ENCODE measurements around the gene RNU6-8. TPM values are rescaled to one million over a fixed set of nuclear protein-coding genes. Genes with fewer than 3 reads are reported as not detected.

RNU6-8 gene
- total RNA-seq, 4 donors from 2014 or later, result not detected

DNA sequence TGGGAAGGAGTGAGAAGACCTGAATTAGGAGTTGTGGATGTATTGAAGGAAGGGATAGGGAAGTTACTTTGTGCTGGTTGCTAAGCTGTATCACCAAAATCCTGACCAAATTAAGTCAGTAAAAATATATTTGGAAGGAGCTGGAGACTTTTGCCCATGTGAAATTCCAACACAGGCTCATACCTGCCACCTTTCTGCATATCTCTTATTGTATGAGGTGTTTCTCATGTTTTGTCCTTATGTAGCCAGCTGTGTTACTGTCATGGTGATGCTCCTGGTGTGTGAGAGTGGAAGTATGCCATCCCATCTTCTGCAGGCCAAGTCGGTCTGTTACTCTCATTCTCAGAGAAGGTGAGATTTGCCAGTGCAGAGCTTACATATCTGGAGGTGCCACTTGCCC is 29.4 kb upstream of the RNU6-8 start:
- Histone ChIP-seq H3K9me3 (no peaks in the 10 kb centered on the region), H3K27ac (no peak overlapping the region), H3K27me3 (no peaks in the 10 kb centered on the region), H3K4me1 (no peaks in the 10 kb centered on the region), H3K4me3 (no peak overlapping the region), H3K36me3 (no peaks in the 10 kb centered on the region)
- no peak for TF ChIP-seq EP300 (IDR thresholded peaks at IDR 0.05; ENCODE audit: low read depth)
- no peak for TF ChIP-seq POLR2AphosphoS5 (IDR thresholded peaks at IDR 0.05)
- TF ChIP-seq POLR2A (IDR thresholded peaks at IDR 0.05), result no peak
- TF ChIP-seq CTCF (IDR thresholded peaks at IDR 0.05), result no peak
- in situ Hi-C loops (cut with MboI; ENCODE audit: low pct_ligation_motif_present in 1 of 4, low pct_unique_long_range_greater_than_20kb in 1 of 4, low sequenced_read_pairs in 3 of 4), result no loop called here
- intact Hi-C loops (cut with DNase I; ENCODE audit: low total_unique reads), result no loop called here
- no peak for DNase-seq
- 69% methylated on average over 1 of the region's 1 CpG; no CpG with 5 or more reads in 1 of the 2 donors for WGBS, 2 donors (ENCODE audit: low coverage in 1 of 2)

GRCh38 chr14:32230695-32231280 is 27.7 kb upstream of the RNU6-8 start:
- WGBS, 2 donors (ENCODE audit: low coverage in 1 of 2), result 68% methylated on average over 2 of the region's 2 CpGs; no CpG with 5 or more reads in 1 of the 2 donors
- peak overlapping the region in 3 of 4 donors; percentile 28 to 60 (median 31) for H3K27ac ChIP-seq

GRCh38 chr14:32230181-32230580 is 27.1 kb upstream of the RNU6-8 start:
- H3K27ac ChIP-seq, result peak overlapping the region in 3 of 4 donors; percentile 28 to 60 (median 31)
- intact Hi-C loops (cut with DNase I; ENCODE audit: low total_unique reads), result no loop called here

More at GRCh38 chr14:32230695-32231280, 27.7 kb upstream of the RNU6-8 start:
- no peaks in the 10 kb centered on the region for H3K27me3 ChIP-seq
- H3K9me3 ChIP-seq, result no peaks in the 10 kb centered on the region
- DNase-seq, result no peak
- intact Hi-C loops (cut with DNase I; ENCODE audit: low total_unique reads), result no loop called here
- no peak overlapping the region for H3K4me3 ChIP-seq
- TF ChIP-seq EP300 (IDR thresholded peaks at IDR 0.05; ENCODE audit: low read depth), result no peak
- no peak for TF ChIP-seq POLR2AphosphoS5 (IDR thresholded peaks at IDR 0.05)
- no peak for TF ChIP-seq POLR2A (IDR thresholded peaks at IDR 0.05)
- TF ChIP-seq CTCF (IDR thresholded peaks at IDR 0.05), result no peak
- no peaks in the 10 kb centered on the region for H3K4me1 ChIP-seq
- in situ Hi-C loops (cut with MboI; ENCODE audit: low pct_ligation_motif_present in 1 of 4, low pct_unique_long_range_greater_than_20kb in 1 of 4, low sequenced_read_pairs in 3 of 4), result no loop called here
- no peaks in the 10 kb centered on the region for H3K36me3 ChIP-seq

DNA sequence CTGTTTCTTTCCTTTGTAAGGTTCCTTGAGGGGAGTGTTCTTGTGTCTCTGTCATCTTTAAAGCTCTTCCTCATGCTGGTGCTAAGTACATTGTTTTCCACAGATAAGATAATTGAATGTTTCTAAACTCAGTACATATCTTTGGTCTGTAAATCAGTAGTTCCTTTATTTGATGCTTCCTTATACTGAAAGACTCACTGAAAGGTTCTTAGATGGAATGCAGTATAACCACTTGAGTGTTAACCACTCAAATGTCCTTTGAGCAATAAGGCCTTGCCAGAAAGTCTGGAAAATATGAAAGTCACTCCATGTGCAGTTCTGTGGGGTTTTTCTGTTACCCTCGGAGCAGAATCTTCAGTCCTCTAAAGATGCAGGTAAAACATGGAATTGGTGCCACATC is 23.0 kb upstream of the RNU6-8 start:
- intact Hi-C loops (cut with DNase I; ENCODE audit: low total_unique reads), result no loop called here
- in situ Hi-C loops (cut with MboI; ENCODE audit: low pct_ligation_motif_present in 1 of 4, low pct_unique_long_range_greater_than_20kb in 1 of 4, low sequenced_read_pairs in 3 of 4), result no loop called here
- TF ChIP-seq POLR2AphosphoS5 (IDR thresholded peaks at IDR 0.05) (no peak), POLR2A (IDR thresholded peaks at IDR 0.05) (no peak), CTCF (IDR thresholded peaks at IDR 0.05) (no peak), EP300 (IDR thresholded peaks at IDR 0.05; ENCODE audit: low read depth) (no peak)
- peaks cover 0 to 5% (median 4%) of the 10 kb centered on the region in 4 donors for H3K4me1 ChIP-seq
- no peaks in the 10 kb centered on the region for H3K36me3 ChIP-seq
- peak overlapping the region in 1 of 4 donors; percentile 46 for H3K27ac ChIP-seq
- no peak for DNase-seq
- no peaks in the 10 kb centered on the region for H3K27me3 ChIP-seq
- 80% methylated on average over 1 of the region's 1 CpG; no CpG with 5 or more reads in 1 of the 2 donors for WGBS, 2 donors (ENCODE audit: low coverage in 1 of 2)
- no peak overlapping the region for H3K4me3 ChIP-seq
- H3K9me3 ChIP-seq, result no peaks in the 10 kb centered on the region

More at GRCh38 chr14:32230181-32230580, 27.1 kb upstream of the RNU6-8 start:
- in situ Hi-C loops (cut with MboI; ENCODE audit: low pct_ligation_motif_present in 1 of 4, low pct_unique_long_range_greater_than_20kb in 1 of 4, low sequenced_read_pairs in 3 of 4), result no loop called here
- Histone ChIP-seq H3K27me3 (no peaks in the 10 kb centered on the region), H3K4me3 (no peak overlapping the region), H3K4me1 (peaks cover 0 to 3% (median 1%) of the 10 kb centered on the region in 4 donors), H3K9me3 (no peaks in the 10 kb centered on the region), H3K36me3 (no peaks in the 10 kb centered on the region)
- DNase-seq, result no peak
- TF ChIP-seq CTCF (IDR thresholded peaks at IDR 0.05), result no peak
- no peak for TF ChIP-seq EP300 (IDR thresholded peaks at IDR 0.05; ENCODE audit: low read depth)
- no peak for TF ChIP-seq POLR2A (IDR thresholded peaks at IDR 0.05)
- no peak for TF ChIP-seq POLR2AphosphoS5 (IDR thresholded peaks at IDR 0.05)
- 36 to 37% methylated on average over 3 of the region's 3 CpGs for WGBS, 2 donors (ENCODE audit: low coverage in 1 of 2)
